Activated naive CD4-positive, alpha-beta T cell treated with anti-CD3 and anti-CD28 coated beads, Interleukin-2, amount 50 U/mL, for 24 hours (primary cell): Measurements from ENCODE around the gene SLCO3A1.
A peak's percentile ranks its signal among the peaks of the same experiment; 100 is the strongest.

Source experiments
- H3K27ac Mint-ChIP-seq: one replicate; pipeline ENCODE4 v1.8.0; 2021; ENCODE audit warnings: mild to moderate bottlenecking, mixed read lengths
- H3K27me3 Mint-ChIP-seq: one replicate; pipeline ENCODE4 v1.8.0; 2021; ENCODE audit warnings: mixed read lengths
- H3K36me3 Mint-ChIP-seq: one replicate; pipeline ENCODE4 v1.8.0; 2021; ENCODE audit warnings: mixed read lengths
- H3K4me1 Mint-ChIP-seq: one replicate; pipeline ENCODE4 v1.8.0; 2021; ENCODE audit warnings: mixed read lengths
- H3K4me3 Mint-ChIP-seq: one replicate; pipeline ENCODE4 v1.8.0; 2021; ENCODE audit warnings: mild to moderate bottlenecking, mixed read lengths
- H3K9me3 Mint-ChIP-seq: one replicate; pipeline ENCODE4 v1.8.0; 2021; ENCODE audit warnings: mixed read lengths

The SLCO3A1 gene

DNA sequence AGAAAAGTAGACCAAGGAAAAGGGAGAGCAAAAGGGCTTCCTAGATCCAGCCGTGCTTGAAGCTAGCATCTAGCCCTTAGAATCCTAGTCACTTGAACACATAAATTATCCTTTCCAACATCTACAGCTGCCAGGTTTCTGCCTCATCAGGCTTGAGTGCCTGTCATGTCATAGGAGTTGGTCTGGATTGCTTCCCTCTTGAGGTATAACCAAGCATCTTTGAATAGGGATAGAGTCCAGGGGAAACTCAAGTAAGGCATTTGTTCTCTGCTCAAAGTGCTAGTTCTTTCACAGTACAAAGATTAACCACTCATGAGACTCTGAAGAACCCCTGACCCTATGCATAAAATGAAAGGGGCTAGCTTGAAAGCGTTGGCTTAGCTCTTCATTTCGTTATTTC is 72.3 kb downstream of the SLCO3A1 start:
- no peak overlapping the region for H3K4me3 Mint-ChIP-seq
- H3K4me1 Mint-ChIP-seq: peaks cover 70% of the 10 kb centered on the region
- H3K9me3 Mint-ChIP-seq: no peaks in the 10 kb centered on the region
- peaks cover 12% of the 10 kb centered on the region for H3K36me3 Mint-ChIP-seq
- no peaks in the 10 kb centered on the region for H3K27me3 Mint-ChIP-seq
- H3K27ac Mint-ChIP-seq: no peak overlapping the region

DNA sequence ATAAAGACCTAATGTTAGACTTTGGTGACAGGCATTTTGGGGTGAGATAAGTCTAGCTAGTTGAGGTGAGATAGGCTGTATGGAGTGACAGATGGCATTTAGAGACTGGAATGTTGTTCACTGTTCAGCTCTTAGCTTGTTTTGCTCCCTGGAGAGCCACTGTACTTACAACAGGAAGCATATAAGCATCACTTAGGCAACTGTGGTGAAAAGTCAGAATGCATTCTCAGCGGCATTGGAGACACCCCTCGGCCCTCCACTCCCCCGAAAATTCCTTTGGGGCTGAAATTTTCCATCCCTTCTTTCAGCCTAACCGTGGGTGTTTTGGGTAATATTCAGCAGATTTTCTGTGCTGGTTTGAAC is 73.4 kb downstream of the SLCO3A1 start:
- no peak overlapping the region for H3K4me3 Mint-ChIP-seq

DNA sequence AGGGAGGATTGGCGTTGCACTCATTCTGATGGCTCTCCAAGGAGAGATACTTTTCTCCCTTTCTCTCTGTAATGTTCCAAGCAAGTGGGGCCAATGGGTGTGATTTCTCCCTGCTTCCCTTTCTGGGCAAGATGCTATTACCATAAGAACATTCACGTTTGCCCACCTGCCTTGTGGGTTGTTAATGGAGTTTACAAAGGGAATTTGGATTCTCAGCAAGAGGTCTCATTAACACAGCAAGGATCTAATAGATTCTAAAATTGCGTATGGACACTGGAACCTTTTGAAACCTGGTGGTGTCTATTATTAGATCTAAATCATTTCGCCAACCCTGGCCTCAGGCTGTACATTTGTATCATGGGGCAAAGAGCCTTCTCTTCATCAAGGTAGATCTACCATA is 74.1 kb downstream of the SLCO3A1 start:
- no peaks in the 10 kb centered on the region for H3K9me3 Mint-ChIP-seq
- H3K4me3 Mint-ChIP-seq: no peak overlapping the region
- peaks cover 9% of the 10 kb centered on the region for H3K36me3 Mint-ChIP-seq
- H3K4me1 Mint-ChIP-seq: peaks cover 58% of the 10 kb centered on the region
- no peak overlapping the region for H3K27ac Mint-ChIP-seq
- no peaks in the 10 kb centered on the region for H3K27me3 Mint-ChIP-seq

More for the DNA sequence above, 73.4 kb downstream of the SLCO3A1 start:
- Mint-ChIP-seq H3K27me3 (no peaks in the 10 kb centered on the region), H3K27ac (no peak overlapping the region), H3K36me3 (peaks cover 9% of the 10 kb centered on the region), H3K9me3 (no peaks in the 10 kb centered on the region), H3K4me1 (peaks cover 62% of the 10 kb centered on the region)

DNA sequence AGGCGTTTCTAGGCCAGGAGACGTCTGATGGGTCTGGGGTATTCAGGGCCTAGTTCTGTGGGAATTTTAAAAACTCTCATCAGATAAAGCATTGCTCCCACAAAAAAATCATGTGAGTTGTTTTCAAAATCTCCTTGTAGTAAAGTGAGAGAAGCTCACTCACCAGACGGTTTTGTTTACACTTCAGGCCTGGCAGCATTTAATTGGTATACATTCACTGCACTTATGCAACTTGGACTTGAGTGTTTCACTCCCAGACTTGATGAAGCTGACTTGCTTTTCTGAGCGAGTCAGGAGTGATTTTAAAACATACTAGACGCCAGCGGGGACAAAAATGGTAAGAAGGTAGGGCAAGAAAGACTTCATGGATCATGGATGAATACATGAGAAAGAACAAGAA is 75.2 kb downstream of the SLCO3A1 start:
- H3K27me3 Mint-ChIP-seq: no peaks in the 10 kb centered on the region
- H3K36me3 Mint-ChIP-seq: peaks cover 9% of the 10 kb centered on the region
- H3K9me3 Mint-ChIP-seq: no peaks in the 10 kb centered on the region
- no peak overlapping the region for H3K27ac Mint-ChIP-seq
- no peak overlapping the region for H3K4me3 Mint-ChIP-seq
- peaks cover 52% of the 10 kb centered on the region for H3K4me1 Mint-ChIP-seq

DNA sequence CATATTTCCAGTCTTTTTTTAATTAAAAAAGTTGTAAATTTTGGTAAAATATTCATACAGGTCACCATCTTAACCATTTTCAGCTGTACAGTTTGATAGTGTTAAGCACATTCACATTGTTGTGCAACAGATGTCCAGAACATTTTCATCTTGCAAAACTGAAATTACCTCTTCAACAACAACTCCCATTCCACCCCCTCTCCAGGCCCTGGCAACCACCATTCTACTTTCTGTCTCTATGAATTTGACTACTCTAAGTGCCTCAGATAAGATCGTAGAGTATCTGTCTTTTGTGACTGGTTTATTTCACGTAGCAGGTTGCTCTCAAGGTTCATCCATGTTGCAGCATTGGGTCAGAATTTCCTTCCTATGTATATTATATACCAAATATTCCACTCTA is 76.0 kb downstream of the SLCO3A1 start:
- no peak overlapping the region for H3K4me3 Mint-ChIP-seq

DNA sequence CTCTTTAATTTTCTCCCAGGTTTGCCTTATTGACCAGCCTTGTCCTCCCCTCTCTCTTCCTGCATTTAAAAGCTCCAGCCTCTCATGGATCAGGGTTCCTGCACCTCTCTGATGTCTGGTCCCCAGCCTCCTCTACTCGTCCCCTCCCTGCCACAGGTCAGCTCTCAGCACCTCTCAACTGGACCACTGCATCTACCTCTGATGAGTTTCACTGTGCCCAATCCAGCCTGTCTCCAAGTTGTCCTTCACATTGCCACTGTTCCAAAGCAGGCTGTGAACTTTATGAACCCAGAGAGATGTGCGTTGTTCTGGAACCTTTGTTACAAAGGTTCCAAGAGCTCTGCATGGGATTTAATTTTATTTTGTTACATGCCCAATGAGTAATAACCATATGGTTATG is 76.6 kb downstream of the SLCO3A1 start:
- no peaks in the 10 kb centered on the region for H3K9me3 Mint-ChIP-seq
- H3K4me1 Mint-ChIP-seq: peaks cover 41% of the 10 kb centered on the region
- no peak overlapping the region for H3K4me3 Mint-ChIP-seq
- no peaks in the 10 kb centered on the region for H3K27me3 Mint-ChIP-seq
- peaks cover 7% of the 10 kb centered on the region for H3K36me3 Mint-ChIP-seq
- H3K27ac Mint-ChIP-seq: no peak overlapping the region

More for the DNA sequence above, 76.0 kb downstream of the SLCO3A1 start:
- no peaks in the 10 kb centered on the region for H3K27me3 Mint-ChIP-seq
- peaks cover 45% of the 10 kb centered on the region for H3K4me1 Mint-ChIP-seq
- H3K36me3 Mint-ChIP-seq: peaks cover 7% of the 10 kb centered on the region
- H3K27ac Mint-ChIP-seq: no peak overlapping the region
- H3K9me3 Mint-ChIP-seq: no peaks in the 10 kb centered on the region

DNA sequence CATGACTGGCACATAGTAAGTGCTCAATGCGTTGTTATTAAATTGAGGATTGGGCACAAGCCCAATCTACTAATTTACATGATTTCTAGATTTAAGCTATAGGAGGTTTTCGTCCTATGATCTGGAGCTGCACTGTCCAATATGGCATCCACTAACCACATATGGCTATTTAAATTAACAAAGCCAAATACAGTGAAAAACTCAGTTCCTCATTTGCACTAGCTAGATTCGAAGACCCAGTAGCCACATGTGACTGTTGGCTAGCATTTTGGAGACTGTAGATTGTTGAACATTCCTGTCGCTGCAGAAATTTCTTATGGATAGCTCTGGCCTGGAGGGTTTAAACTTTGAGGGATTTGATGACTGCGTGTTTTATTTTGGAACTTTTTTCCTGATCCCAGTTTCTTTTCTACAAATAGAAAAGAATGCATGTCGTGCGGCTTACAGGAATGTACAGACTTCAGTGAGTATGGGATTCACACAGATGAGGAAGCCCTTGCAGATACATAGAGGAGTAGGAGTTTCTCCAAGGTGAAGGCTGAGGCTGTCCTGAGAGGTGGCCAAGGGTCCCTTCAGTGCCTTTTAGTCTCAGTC is 82.8 kb downstream of the SLCO3A1 start:
- Mint-ChIP-seq H3K27me3 (no peaks in the 10 kb centered on the region), H3K36me3 (peaks cover 1% of the 10 kb centered on the region), H3K4me3 (no peak overlapping the region), H3K27ac (no peak overlapping the region), H3K9me3 (no peaks in the 10 kb centered on the region), H3K4me1 (peaks cover 38% of the 10 kb centered on the region)

DNA sequence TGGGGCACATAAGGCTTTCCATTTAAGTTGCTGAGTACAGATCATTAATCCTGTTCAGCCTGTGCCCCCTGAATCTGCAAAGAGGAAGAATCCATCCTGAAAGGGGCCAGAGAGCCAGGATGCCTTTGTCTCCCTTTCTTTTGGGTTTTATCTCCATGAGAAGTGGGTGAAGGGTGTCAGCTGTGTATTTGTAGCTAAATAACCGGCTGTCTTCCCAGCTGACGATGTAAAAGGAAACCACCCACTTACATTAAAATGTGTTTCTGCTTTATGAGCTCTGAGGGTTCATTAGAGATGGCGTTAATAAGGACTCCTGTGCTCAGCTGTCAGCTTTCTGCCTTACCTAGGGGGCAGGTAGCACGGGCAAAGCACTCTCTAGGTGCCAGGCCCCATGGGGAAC is 83.4 kb downstream of the SLCO3A1 start:
- Mint-ChIP-seq H3K4me1 (peaks cover 42% of the 10 kb centered on the region), H3K27me3 (no peaks in the 10 kb centered on the region), H3K4me3 (no peak overlapping the region), H3K27ac (no peak overlapping the region), H3K36me3 (peaks cover 1% of the 10 kb centered on the region), H3K9me3 (no peaks in the 10 kb centered on the region)

DNA sequence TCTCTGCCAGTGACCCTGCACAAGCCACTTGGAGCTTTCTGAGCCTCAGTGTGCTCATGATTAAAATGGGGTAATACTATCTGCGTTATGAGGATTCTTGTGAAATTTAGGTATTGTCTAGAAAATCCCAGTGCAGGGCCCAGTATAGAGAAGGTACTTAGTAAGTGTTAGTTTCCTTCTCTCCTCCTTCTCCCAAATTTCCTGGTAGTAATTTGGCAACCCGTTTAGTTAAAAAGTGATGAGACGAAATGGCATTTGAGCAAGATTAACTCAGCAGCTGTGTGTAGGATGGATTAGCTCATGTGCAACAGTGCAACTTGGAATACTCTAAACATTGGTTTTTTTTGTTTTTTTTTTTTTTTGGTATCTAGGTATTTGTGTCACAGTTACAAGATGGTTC is 84.6 kb downstream of the SLCO3A1 start:
- no peaks in the 10 kb centered on the region for H3K9me3 Mint-ChIP-seq
- peaks cover 1% of the 10 kb centered on the region for H3K36me3 Mint-ChIP-seq

DNA sequence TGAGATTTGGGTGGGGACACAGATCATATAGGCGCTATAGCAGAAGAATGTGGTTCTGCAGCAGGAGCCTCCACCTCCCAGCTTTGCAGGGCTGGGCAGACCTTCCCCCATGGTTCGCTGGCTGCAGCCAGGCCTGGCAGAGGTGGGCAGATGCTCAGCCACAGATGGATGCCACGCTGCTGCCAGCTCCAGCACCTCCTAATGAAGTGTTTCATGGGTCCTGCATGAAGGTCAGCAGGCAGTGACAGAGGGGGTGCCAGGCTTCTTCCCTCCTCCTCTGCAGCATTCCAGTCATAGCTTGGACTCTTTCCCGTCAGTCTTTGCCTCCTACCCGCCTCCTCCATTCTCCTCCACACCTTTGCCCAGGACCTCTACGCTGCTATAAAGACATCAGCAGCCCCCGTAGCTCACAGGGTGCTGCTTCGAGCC is 85.9 kb downstream of the SLCO3A1 start:
- H3K4me3 Mint-ChIP-seq: no peak overlapping the region
- peaks cover 1% of the 10 kb centered on the region for H3K36me3 Mint-ChIP-seq
- no peaks in the 10 kb centered on the region for H3K27me3 Mint-ChIP-seq
- no peaks in the 10 kb centered on the region for H3K9me3 Mint-ChIP-seq
- H3K4me1 Mint-ChIP-seq: peaks cover 63% of the 10 kb centered on the region
- no peak overlapping the region for H3K27ac Mint-ChIP-seq

More for the DNA sequence above, 84.6 kb downstream of the SLCO3A1 start:
- no peak overlapping the region for H3K27ac Mint-ChIP-seq
- peaks cover 54% of the 10 kb centered on the region for H3K4me1 Mint-ChIP-seq
- no peak overlapping the region for H3K4me3 Mint-ChIP-seq
- no peaks in the 10 kb centered on the region for H3K27me3 Mint-ChIP-seq

DNA sequence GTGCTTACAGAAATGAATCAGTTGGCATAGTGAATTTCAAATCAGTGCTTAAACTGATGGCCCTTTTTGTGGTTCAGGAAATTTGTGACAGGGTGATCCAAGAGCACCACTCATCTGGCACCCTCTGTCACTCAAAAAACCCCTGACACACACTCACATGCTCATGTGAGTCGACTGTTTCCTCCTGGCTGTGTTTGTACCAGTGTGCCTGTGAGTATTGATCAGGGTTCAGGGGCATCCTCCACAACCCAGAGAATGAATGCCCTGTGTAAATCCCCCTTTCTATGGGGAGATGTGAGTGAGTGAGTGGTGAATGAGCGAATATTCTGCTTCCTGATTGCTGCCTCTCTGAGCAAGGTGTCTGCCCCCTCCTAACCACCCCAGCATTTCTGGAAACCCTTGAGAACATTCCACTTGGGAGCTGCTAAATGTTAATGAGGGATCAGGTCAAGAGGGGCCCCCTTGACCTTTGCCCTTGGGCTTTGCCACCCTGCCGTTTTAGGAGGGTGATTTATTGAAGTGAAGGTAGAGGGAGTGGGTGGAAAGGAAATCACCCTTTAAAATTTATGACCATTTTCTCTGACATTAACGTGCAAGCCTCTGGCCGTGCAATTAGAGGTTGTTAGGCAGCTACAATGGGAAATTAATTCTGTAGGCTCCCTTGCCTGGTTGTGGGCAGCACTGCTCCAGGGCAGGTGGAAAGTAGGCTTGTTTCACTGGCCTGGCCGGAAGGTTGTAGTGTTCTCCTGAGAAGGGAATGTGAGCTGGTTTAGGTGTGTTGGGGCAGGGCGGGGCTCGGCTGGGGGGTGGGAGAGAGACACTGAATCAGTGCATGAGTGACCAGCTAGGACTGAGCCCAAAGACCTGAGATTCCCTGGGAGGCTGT is 87.2 kb downstream of the SLCO3A1 start:
- no peaks in the 10 kb centered on the region for H3K27me3 Mint-ChIP-seq
- H3K36me3 Mint-ChIP-seq: peaks cover 1% of the 10 kb centered on the region
- no peak overlapping the region for H3K4me3 Mint-ChIP-seq
- H3K4me1 Mint-ChIP-seq: peaks cover 60% of the 10 kb centered on the region
- H3K9me3 Mint-ChIP-seq: no peaks in the 10 kb centered on the region
- no peak overlapping the region for H3K27ac Mint-ChIP-seq

DNA sequence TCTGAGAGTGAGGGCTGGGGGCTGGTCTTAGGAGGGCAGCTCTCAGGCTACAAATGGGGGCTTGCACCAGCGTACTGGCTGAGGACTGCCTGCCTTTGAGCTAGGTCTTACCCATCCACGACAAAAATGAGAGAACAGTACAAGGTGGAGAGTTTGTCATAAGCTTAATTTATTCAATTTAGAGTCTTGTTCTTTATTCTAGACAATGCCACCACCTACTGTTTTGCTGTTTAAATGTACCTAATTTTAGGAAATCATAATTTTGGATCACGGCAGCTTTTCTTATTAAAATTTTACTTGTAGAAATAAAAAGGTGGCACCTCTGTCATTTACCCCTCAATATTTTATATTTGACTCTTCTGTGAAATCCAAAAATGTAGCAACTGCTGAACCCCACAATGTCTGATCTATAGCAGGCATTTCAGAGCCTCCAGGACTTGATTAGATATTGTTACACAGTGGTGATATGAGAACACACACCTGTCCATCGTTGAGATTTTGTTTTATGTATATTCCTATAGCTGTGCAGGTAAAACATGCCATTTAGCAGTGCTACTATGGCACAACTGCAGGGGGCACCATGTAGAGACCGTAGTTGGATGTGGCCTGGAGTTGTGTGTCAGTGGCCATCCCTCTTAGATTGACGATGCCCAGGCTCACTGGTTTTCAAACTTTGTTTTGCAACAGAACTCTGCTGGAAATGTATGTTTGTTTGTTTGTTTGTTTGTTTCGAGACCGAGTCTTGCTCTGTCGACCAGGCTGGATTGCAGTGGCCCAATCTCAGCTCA is 88.6 kb downstream of the SLCO3A1 start:
- peaks cover 1% of the 10 kb centered on the region for H3K36me3 Mint-ChIP-seq
- H3K27me3 Mint-ChIP-seq: no peaks in the 10 kb centered on the region
- no peak overlapping the region for H3K27ac Mint-ChIP-seq
- H3K4me1 Mint-ChIP-seq: peaks cover 66% of the 10 kb centered on the region
- no peak overlapping the region for H3K4me3 Mint-ChIP-seq
- H3K9me3 Mint-ChIP-seq: no peaks in the 10 kb centered on the region

DNA sequence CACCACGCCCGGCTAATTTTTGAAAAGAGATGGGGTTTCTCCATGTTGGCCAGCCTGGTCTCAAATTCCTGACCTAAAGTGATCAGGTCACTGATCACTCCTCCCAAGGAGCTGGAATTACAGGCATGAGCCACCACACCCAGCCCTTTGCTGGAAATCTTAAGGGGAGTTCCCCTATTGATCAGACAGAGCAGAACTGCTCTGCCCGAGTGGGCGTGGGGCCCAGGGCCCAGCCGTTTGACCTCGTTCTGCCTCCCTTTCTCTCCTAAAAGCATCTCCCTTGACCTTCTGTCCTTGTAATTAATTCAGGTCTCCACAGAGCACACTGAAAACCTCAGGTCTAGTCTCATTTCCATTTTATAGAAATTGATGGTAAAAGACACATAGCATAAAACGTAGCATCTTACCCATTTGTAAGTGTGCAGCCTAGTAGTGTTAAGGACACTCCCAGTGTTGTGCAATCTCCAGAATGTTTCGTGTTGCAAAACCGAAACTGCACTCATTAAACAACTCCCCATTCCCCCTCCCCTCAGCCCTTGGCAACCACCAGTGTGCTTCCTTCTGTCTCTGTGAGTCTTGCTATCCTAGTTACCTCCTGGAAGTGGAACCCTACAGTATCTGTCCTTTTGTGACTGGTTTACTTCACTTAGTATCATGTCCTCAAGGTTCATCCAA is 89.3 kb downstream of the SLCO3A1 start:
- H3K36me3 Mint-ChIP-seq: peaks cover 1% of the 10 kb centered on the region
- no peaks in the 10 kb centered on the region for H3K9me3 Mint-ChIP-seq
- H3K4me1 Mint-ChIP-seq: peaks cover 74% of the 10 kb centered on the region
- peak overlapping the region; percentile 39 for H3K27ac Mint-ChIP-seq
- H3K27me3 Mint-ChIP-seq: no peaks in the 10 kb centered on the region
- peak overlapping the region; percentile 69 for H3K4me3 Mint-ChIP-seq

DNA sequence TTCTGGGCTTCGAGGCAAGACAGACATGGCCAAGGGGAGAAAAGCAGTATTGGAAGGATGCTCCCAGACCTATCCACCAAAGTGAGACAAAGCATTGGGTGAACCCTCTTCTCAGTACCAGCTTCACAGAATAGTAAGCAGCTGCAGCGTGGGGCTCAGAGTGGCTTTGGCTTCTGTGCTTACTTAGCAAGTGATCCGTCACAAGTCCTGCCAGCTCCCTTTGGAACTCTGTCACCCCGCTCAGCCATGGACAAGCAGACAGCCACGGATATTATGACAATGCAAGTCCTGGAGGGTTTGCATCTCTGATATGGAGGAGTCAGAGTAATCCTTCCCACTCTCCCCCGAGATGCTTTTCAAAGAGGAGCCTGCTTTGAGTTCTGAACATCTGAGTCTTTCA is 90.8 kb downstream of the SLCO3A1 start:
- H3K4me1 Mint-ChIP-seq: peaks cover 80% of the 10 kb centered on the region
- H3K27me3 Mint-ChIP-seq: no peaks in the 10 kb centered on the region
- peak overlapping the region; percentile 30 for H3K27ac Mint-ChIP-seq
- H3K36me3 Mint-ChIP-seq: no peaks in the 10 kb centered on the region
- H3K9me3 Mint-ChIP-seq: no peaks in the 10 kb centered on the region
- H3K4me3 Mint-ChIP-seq: no peak overlapping the region

DNA sequence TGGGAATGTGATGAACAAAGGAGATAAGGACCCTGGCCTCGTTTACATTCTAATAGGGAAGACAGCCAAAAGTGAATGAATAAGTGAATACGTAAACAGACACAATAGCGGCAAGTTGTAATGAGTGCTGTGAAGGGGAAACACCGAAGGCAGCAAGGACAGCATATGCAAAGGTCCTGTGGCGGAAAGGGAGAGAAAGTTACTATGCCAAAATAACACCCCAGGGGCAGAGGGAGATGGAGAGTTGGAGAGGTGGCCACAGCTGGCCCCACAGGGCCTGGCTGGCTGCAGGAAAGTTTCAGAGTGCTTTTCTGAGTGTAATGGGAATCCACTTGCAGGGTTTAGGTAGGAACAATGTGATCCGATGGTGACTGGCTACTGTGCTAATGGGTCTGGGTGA is 91.9 kb downstream of the SLCO3A1 start:
- Mint-ChIP-seq H3K27me3 (no peaks in the 10 kb centered on the region), H3K4me1 (peaks cover 81% of the 10 kb centered on the region), H3K9me3 (no peaks in the 10 kb centered on the region)

More for the DNA sequence above, 91.9 kb downstream of the SLCO3A1 start:
- H3K4me3 Mint-ChIP-seq: no peak overlapping the region
- no peak overlapping the region for H3K27ac Mint-ChIP-seq
- no peaks in the 10 kb centered on the region for H3K36me3 Mint-ChIP-seq
